ENCODE measurements around the gene ALG9.

ALG9 gene

DNA sequence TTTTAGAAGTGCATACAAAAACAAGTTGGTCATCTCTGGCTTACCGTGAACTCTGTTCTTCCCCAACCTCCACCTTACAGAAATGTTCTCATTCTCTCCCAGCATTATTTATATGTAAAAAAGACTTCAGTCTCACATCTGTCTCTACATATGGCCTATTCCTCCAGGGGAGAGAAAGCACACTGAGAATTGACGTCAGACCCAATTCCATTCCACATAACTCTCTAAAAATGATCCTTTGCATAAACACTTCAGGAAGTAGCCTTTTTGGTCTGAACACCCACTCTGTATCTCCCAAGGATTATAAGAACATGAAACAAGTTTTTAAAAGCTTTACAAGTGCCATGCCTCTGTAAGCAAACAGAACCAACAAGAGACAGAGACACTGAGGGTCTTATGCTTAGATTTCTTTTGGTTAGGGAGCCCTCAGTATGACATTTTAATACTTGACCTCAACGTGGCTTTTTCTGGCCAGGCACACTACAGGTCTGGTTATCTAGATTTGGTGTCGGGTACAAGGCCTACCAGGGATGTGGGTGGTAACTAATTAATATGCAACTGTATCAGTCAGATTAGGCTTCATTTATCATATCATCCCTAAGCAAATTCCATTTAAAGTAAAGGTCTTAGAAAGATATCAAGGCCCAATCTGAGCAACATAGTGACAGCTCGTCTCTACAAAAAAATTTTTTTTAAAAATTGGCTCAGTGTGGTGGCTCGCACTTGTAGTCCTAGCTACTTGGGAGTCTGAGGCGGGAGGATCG, 56.6 kb downstream of the ALG9 start (continued):
- TF ChIP-seq ZNF184 (tag by site-specific recombination; IDR thresholded peaks at IDR 0.05), result no peak

DNA sequence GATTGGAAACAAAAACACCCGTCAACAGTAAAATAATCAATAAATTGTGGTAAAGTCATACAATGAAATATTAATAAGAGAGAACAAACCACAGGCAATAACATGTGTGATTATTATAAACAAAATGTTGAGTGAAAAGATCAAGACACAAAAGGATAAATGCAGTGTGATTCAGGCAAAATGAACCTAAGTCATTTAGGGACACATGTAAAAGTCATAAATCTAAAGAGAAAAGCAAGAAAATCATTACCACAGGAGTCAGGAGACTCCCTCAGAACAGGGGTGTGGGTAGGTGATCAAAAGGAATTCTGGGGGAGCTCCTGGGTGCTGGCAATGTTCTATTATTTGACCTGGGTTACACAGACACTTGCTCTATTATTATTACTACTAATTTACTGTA, 57.3 kb downstream of the ALG9 start:
- H3K4me1 ChIP-seq (ENCODE audit: control insufficient read depth, insufficient read depth, low read length), result no peaks in the 10 kb centered on the region
- no peak overlapping the region for H3K27ac ChIP-seq (ENCODE audit: extremely low read depth, low read depth, low read length)
- no peak overlapping the region for H3K4me3 ChIP-seq (ENCODE audit: low read depth, low read length)
- no peak for TF ChIP-seq ZNF529 (tag by site-specific recombination; IDR thresholded peaks at IDR 0.05; ENCODE audit: insufficient replicate concordance)
- no peak for TF ChIP-seq ZNF16 (tag by site-specific recombination; IDR thresholded peaks at IDR 0.05; ENCODE audit: low read depth)
- H3K36me3 ChIP-seq (ENCODE audit: control insufficient read depth in 2 of 2, insufficient read depth in 1 of 2, low read length in 2 of 2), result peaks cover 5 to 15% of the 10 kb centered on the region in 2 experiments; a peak in 2 of 3 replicates
- CTCF ChIA-PET, result no interaction called here
- H3K9me3 ChIP-seq (ENCODE audit: control insufficient read depth, insufficient read depth, low read depth, low read length), result no peaks in the 10 kb centered on the region
- POLR2A ChIA-PET, result no interaction called here

DNA sequence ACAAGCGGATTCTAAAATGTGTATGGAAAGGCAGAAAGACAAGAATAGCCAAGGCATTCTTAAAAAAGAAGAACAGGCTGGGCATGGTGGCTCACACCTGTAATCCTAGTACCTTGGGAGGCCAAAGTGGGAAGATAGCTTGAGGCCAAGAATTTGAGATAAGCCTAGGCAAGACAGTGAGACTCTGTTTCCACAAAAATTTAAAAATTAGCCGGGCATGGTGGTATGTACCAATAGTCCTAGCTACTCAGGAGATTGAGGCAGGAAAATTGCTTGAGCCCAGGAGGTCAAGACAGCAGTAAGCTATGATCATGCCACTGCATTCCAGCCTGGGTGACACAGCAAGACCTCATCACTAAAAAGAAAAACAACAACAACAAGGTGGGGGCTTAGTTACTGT, 59.2 kb downstream of the ALG9 start:
- Histone ChIP-seq H3K9me3 (ENCODE audit: control insufficient read depth, insufficient read depth, low read depth, low read length) (no peaks in the 10 kb centered on the region), H3K4me3 (ENCODE audit: low read depth, low read length) (no peak overlapping the region), H3K4me1 (ENCODE audit: control insufficient read depth, insufficient read depth, low read length) (no peaks in the 10 kb centered on the region), H3K27ac (ENCODE audit: extremely low read depth, low read depth, low read length) (no peak overlapping the region), H3K36me3 (ENCODE audit: control insufficient read depth in 2 of 2, insufficient read depth in 1 of 2, low read length in 2 of 2) (peaks cover 5 to 22% of the 10 kb centered on the region in 2 experiments; a peak in 2 of 3 replicates)
- ChIA-PET CTCF (no interaction called here), POLR2A (no interaction called here)
- TF ChIP-seq SALL2 (tag by site-specific recombination; IDR thresholded peaks at IDR 0.05; ENCODE audit: borderline replicate concordance) (no peak), ZNF426 (tag by site-specific recombination; IDR thresholded peaks at IDR 0.05) (no peak), ZNF629 (tag by site-specific recombination; IDR thresholded peaks at IDR 0.05) (no peak), ZNF664 (tag by site-specific recombination; IDR thresholded peaks at IDR 0.05) (no peak), BCL11B (tag by site-specific recombination; IDR thresholded peaks at IDR 0.05; ENCODE audit: low read depth) (no peak), GLI4 (tag by site-specific recombination; IDR thresholded peaks at IDR 0.05) (no peak), ZNF558 (tag by site-specific recombination; IDR thresholded peaks at IDR 0.05) (no peak), ZBTB17 (tag by site-specific recombination; IDR thresholded peaks at IDR 0.05) (no peak), ZNF175 (tag by site-specific recombination; IDR thresholded peaks at IDR 0.05) (no peak)
- TF ChIP-seq, protein P1, sequence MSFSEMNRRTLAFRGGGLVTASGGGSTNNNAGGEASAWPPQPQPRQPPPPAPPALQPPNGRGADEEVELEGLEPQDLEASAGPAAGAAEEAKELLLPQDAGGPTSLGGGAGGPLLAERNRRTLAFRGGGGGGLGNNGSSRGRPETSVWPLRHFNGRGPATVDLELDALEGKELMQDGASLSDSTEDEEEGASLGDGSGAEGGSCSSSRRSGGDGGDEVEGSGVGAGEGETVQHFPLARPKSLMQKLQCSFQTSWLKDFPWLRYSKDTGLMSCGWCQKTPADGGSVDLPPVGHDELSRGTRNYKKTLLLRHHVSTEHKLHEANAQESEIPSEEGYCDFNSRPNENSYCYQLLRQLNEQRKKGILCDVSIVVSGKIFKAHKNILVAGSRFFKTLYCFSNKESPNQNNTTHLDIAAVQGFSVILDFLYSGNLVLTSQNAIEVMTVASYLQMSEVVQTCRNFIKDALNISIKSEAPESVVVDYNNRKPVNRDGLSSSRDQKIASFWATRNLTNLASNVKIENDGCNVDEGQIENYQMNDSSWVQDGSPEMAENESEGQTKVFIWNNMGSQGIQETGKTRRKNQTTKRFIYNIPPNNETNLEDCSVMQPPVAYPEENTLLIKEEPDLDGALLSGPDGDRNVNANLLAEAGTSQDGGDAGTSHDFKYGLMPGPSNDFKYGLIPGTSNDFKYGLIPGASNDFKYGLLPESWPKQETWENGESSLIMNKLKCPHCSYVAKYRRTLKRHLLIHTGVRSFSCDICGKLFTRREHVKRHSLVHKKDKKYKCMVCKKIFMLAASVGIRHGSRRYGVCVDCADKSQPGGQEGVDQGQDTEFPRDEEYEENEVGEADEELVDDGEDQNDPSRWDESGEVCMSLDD (tag by site-specific recombination; IDR thresholded peaks at IDR 0.05), result no peak
- TF ChIP-seq, protein P2, sequence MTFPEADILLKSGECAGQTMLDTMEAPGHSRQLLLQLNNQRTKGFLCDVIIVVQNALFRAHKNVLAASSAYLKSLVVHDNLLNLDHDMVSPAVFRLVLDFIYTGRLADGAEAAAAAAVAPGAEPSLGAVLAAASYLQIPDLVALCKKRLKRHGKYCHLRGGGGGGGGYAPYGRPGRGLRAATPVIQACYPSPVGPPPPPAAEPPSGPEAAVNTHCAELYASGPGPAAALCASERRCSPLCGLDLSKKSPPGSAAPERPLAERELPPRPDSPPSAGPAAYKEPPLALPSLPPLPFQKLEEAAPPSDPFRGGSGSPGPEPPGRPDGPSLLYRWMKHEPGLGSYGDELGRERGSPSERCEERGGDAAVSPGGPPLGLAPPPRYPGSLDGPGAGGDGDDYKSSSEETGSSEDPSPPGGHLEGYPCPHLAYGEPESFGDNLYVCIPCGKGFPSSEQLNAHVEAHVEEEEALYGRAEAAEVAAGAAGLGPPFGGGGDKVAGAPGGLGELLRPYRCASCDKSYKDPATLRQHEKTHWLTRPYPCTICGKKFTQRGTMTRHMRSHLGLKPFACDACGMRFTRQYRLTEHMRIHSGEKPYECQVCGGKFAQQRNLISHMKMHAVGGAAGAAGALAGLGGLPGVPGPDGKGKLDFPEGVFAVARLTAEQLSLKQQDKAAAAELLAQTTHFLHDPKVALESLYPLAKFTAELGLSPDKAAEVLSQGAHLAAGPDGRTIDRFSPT (tag by site-specific recombination; IDR thresholded peaks at IDR 0.05), result no peak
- TF ChIP-seq, protein P3, sequence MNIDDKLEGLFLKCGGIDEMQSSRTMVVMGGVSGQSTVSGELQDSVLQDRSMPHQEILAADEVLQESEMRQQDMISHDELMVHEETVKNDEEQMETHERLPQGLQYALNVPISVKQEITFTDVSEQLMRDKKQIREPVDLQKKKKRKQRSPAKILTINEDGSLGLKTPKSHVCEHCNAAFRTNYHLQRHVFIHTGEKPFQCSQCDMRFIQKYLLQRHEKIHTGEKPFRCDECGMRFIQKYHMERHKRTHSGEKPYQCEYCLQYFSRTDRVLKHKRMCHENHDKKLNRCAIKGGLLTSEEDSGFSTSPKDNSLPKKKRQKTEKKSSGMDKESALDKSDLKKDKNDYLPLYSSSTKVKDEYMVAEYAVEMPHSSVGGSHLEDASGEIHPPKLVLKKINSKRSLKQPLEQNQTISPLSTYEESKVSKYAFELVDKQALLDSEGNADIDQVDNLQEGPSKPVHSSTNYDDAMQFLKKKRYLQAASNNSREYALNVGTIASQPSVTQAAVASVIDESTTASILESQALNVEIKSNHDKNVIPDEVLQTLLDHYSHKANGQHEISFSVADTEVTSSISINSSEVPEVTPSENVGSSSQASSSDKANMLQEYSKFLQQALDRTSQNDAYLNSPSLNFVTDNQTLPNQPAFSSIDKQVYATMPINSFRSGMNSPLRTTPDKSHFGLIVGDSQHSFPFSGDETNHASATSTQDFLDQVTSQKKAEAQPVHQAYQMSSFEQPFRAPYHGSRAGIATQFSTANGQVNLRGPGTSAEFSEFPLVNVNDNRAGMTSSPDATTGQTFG (tag by site-specific recombination; IDR thresholded peaks at IDR 0.05; ENCODE audit: borderline replicate concordance), result no peak
- TF ChIP-seq, protein P4, sequence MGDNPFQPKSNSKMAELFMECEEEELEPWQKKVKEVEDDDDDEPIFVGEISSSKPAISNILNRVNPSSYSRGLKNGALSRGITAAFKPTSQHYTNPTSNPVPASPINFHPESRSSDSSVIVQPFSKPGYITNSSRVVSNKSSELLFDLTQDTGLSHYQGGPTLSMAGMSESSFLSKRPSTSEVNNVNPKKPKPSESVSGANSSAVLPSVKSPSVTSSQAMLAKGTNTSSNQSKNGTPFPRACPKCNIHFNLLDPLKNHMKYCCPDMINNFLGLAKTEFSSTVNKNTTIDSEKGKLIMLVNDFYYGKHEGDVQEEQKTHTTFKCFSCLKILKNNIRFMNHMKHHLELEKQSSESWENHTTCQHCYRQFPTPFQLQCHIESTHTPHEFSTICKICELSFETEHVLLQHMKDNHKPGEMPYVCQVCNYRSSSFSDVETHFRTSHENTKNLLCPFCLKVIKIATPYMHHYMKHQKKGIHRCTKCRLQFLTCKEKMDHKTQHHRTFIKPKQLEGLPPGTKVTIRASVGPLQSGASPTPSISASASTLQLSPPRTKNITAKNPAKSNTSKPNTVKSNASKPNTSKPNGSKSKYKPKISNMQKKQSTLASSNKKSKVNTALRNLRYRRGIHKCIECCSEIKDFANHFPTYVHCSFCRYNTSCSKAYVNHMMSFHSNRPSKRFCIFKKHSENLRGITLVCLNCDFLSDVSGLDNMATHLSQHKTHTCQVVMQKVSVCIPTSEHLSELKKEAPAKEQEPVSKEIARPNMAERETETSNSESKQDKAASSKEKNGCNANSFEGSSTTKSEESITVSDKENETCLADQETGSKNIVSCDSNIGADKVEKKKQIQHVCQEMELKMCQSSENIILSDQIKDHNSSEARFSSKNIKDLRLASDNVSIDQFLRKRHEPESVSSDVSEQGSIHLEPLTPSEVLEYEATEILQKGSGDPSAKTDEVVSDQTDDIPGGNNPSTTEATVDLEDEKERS (tag by site-specific recombination; IDR thresholded peaks at IDR 0.05), result no peak
- TF ChIP-seq, protein P5, sequence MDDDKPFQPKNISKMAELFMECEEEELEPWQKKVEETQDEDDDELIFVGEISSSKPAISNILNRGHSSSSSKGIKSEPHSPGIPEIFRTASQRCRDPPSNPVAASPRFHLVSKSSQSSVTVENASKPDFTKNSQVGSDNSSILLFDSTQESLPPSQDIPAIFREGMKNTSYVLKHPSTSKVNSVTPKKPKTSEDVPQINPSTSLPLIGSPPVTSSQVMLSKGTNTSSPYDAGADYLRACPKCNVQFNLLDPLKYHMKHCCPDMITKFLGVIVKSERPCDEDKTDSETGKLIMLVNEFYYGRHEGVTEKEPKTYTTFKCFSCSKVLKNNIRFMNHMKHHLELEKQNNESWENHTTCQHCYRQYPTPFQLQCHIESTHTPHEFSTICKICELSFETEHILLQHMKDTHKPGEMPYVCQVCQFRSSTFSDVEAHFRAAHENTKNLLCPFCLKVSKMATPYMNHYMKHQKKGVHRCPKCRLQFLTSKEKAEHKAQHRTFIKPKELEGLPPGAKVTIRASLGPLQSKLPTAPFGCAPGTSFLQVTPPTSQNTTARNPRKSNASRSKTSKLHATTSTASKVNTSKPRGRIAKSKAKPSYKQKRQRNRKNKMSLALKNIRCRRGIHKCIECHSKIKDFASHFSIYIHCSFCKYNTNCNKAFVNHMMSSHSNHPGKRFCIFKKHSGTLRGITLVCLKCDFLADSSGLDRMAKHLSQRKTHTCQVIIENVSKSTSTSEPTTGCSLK (tag by site-specific recombination; IDR thresholded peaks at IDR 0.05), result no peak

Data from HEK293 (cell line).